ENCODE measurements around the gene CRTAC1.

Gene CRTAC1

DNA sequence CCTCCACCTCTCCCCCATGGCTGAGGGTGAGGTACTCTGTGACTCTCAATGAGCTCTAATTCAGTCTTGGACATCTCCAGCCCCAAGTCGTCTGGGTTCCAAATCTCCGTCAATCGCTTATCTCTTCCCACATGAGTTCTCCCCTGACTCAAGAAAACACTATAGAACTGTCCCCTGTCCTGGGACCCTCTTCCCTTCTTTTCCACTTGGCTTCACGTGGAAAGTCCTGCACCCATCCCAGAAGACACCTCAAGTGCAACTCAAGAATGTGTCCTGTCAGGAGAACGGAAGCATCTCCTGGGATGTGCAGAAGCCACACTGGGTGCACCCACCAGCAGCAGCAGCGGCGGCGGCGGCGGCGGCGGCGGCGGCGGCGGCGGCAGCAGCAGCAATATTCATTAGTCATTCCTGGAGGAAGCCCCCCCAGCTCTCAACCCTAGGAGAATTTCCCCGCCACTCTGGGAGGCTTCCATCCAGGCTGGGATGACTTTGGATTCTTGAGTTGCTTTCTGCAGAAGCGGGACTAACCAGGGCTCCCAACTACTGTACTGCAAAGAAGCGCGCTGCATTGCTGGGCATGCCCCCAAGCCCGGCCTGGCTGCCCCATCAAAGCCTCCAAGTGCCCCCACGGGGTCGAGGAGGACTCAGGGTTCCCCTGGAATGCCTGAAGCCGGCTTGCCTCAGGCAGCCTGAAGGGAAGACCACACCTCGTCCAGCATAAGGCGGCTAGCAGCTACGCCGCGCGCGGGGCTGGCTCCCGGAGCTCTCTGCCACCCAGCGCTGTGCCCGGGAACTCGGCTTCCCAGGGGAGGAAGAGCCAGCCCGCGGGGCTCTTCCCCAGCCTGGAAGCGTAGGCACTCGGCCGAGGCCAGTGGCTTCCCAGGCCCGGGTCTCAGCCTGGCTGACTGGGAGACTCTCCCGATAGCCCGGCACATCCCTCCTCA, 1.0 kb downstream of the CRTAC1 start:
- DNase-seq = no peak

GRCh38 chr10:98028168-98028770, 2.2 kb downstream of the CRTAC1 start:
- DNase-seq = peak; percentile 77

- DNase-seq = no peak
Observed at GRCh38 chr10:98023024-98023423, 7.4 kb downstream of the CRTAC1 start.

DNA sequence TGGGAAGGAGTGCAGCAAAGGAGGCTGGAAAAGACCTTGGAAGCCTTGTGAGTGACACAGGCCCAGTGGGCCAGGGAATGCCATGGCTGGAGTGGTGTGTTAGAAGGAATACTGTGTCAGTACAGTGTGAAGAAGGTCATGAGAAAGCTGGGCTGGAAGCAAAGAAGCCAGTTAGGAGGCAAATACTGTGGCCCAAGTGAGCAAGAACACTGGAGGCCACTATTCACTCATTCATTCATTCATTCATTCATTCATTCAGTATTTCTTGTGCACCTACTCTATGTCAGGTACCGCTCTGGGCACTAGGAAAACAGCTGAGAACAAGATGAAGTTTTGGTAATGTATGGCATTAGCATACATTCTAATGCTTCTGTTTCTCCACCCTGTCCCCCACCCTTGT, 9.6 kb downstream of the CRTAC1 start:
- DNase-seq = no peak

- no peak for DNase-seq
Observed at GRCh38 chr10:98020254-98020653, 10.2 kb downstream of the CRTAC1 start.

GRCh38 chr10:98019784-98020183, 10.6 kb downstream of the CRTAC1 start:
- DNase-seq = no peak

DNA sequence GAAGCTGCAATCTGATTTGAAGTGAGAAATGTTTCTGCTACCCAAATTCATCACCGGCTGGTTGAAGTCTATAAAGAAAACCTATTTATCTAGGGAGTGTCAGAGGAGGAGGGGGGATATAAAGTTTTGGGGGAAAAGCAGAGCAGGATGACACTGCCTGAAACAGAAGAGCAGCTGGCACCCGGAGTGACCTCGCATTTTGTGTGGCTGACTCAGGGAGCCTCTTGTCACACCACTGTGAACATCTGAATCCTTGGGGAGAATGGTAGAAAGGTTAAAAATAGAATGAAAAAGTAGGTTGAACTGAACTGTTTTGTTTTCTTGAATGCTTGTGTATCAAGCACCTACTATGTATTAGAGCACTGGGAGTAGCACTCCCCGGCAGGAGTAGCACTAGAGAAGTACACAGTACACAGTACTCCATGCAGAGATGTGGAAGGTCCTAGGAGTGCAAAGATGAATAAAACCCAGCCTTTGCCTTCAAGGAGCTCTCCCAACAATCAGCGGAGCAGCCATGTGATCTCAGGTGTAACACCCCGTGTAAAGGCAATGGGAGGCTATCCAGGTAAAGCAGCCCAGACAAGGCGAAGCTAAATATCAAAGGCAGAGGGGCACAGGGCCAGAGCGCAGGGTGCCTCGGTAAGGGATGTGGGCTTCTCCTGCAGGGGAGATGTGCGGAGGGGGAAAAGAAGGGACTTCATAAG, 13.5 kb downstream of the CRTAC1 start:
- DNase-seq = no peak

- DNase-seq = no peak
Observed at GRCh38 chr10:98013776-98014175, 16.6 kb downstream of the CRTAC1 start.

- no peak for DNase-seq
Observed at GRCh38 chr10:98013122-98013521, 17.3 kb downstream of the CRTAC1 start.

DNA sequence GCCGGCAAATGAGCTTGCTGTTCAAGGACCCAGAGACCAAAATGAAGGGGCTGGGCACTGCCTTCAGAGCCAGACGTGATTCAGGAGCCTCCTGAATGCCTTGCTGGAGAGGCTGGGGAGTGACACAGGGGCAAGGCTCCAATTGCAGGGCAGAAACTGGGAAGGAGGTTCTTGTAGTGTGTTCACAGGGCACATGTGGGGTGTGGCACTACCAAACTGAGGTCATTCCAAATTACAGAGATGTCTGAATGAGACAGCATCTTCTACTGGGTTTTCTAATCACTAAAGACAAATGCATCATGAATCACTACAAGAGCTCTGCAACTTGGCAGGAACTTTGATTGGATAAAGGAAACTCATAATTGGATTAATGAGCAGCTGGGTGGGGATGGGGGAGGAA, 17.8 kb downstream of the CRTAC1 start:
- DNase-seq = no peak

- no peak for DNase-seq
Observed at GRCh38 chr10:98010939-98011685, 19.3 kb downstream of the CRTAC1 start.

DNA sequence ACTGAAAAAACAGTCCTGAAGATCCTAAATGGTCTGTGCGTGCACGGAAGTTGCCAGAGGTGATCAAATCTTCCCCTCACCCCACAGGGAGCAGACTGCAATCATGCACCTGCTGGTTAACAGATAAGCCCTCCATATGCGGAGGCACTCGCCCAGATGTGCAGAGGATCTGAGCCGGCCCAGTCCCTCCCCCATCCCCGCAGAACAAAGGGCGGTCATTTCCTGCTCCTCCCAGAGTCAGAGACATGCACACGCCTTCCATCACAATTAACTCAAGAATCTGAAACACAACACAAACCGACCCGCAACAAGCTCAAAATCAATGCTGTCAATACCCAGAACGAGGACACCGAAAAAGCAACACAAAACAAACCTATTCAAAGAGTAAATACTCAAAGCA, 24.2 kb downstream of the CRTAC1 start:
- DNase-seq = peak; percentile 70

GRCh38 chr10:98001736-98002135, 28.7 kb downstream of the CRTAC1 start:
- DNase-seq = no peak

DNA sequence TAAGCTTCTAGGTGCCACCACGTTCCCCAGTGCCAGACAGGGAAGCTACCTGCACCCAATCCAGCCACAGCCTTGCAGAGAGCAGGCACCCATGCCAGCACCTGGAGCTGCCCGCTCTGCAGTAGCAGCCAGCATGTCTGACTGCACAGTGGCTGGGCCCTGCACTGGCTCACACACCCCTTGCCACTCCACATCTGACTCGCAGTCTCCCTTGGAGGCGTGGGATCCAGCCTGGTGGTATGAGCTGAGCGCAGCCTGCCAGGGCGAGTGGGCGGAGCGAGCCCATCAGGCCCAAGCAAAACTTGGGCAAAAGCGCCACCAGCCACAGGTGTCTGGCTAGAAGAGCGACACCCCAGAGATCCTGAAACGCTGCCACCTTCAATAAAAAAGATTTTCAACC, 30.1 kb downstream of the CRTAC1 start:
- no peak for DNase-seq

DNA sequence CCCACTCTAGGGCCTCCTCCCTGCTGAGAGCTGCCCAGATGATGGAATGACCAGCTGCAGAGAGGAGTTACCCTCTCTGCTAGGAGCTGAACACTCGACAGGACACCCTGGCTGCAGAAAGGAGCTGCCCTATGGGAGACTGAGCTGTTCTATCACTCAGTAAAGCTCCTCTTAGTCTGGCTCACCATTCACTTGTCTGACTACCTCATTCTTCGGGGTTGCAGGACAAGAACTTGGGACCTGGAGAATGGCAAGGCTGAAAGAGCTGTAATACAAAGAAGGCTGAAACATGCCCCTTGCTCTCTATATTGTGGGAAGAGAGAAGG, 30.5 kb downstream of the CRTAC1 start:
- DNase-seq = no peak

- DNase-seq = no peak
Observed at GRCh38 chr10:97999066-97999922, 31.1 kb downstream of the CRTAC1 start.

- DNase-seq = peak; percentile 35
Observed at GRCh38 chr10:97991871-97992270, 38.5 kb downstream of the CRTAC1 start.

- no peak for DNase-seq
Observed at GRCh38 chr10:97981816-97982215, 48.6 kb downstream of the CRTAC1 start.

DNA sequence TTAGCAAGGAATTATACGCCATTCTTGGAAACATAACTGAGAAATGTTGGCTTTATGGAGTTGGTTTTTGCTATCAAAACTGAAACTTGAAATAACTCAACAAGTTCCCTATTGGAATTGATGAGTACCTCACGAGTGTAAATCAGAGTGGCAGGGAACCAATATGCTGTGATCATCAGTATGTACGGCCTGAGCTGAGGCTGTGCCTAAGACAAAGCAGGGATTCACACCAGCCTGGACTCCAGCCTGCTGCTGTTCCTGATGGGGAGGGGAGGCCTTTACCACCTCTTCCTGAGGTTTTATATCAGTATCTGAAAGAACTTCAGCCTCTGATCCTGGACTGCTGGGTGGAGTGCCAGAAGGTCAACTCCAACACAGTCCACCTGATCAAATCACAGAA, 52.7 kb downstream of the CRTAC1 start:
- DNase-seq = no peak

GRCh38 chr10:97975598-97975997, 54.8 kb downstream of the CRTAC1 start:
- no peak for DNase-seq

- DNase-seq = no peak
Observed at GRCh38 chr10:97974526-97975525, 55.6 kb downstream of the CRTAC1 start.
